ENCODE measurements around the gene FPR2.

The FPR2 gene

GRCh38 chr19:51786646-51787494 lies 25.9 kb downstream of the FPR2 start:
- ATAC-seq (no peak), DNase-seq (no peak)
- H3K27ac Mint-ChIP-seq = no peak overlapping the region
- H3K27me3 Mint-ChIP-seq = peaks cover 14% of the 10 kb centered on the region
- no peaks in the 10 kb centered on the region for H3K4me1 Mint-ChIP-seq
- H3K4me3 Mint-ChIP-seq = no peak overlapping the region
- peaks cover 5 to 13% of the 10 kb centered on the region in 2 donors for H3K9me3 Mint-ChIP-seq

- ATAC-seq = no peak
- H3K27ac Mint-ChIP-seq = no peak overlapping the region
- no peak overlapping the region for H3K4me3 Mint-ChIP-seq
- H3K27me3 Mint-ChIP-seq = peaks cover 12% of the 10 kb centered on the region
- no peaks in the 10 kb centered on the region for H3K4me1 Mint-ChIP-seq
- H3K9me3 Mint-ChIP-seq = peaks cover 5 to 13% of the 10 kb centered on the region in 2 donors
- DNase-seq = no peak
These were observed 27.0 kb downstream of the FPR2 start for GRCh38 chr19:51788029-51788428.

- Mint-ChIP-seq H3K27ac (no peak overlapping the region), H3K4me1 (no peaks in the 10 kb centered on the region), H3K4me3 (no peak overlapping the region), H3K9me3 (peaks cover 5 to 13% of the 10 kb centered on the region in 2 donors), H3K27me3 (peaks cover 12% of the 10 kb centered on the region)
- no peak for ATAC-seq
- no peak for DNase-seq
These were observed 28.2 kb downstream of the FPR2 start for GRCh38 chr19:51789061-51789795.

- DNase-seq (no peak), ATAC-seq (no peak)
- H3K27ac Mint-ChIP-seq = no peak overlapping the region
- H3K27me3 Mint-ChIP-seq = peaks cover 23% of the 10 kb centered on the region
- no peak overlapping the region for H3K4me3 Mint-ChIP-seq
- H3K4me1 Mint-ChIP-seq = no peaks in the 10 kb centered on the region
- peaks cover 16 to 23% of the 10 kb centered on the region in 2 donors for H3K9me3 Mint-ChIP-seq
These were observed 32.0 kb downstream of the FPR2 start for GRCh38 chr19:51792932-51793331.

- Mint-ChIP-seq H3K4me1 (no peaks in the 10 kb centered on the region), H3K27ac (no peak overlapping the region), H3K27me3 (peaks cover 23% of the 10 kb centered on the region), H3K9me3 (peaks cover 20 to 23% of the 10 kb centered on the region in 2 donors), H3K4me3 (no peak overlapping the region)
- DNase-seq (no peak), ATAC-seq (no peak)
These were observed 33.0 kb downstream of the FPR2 start for GRCh38 chr19:51793994-51794393.

GRCh38 chr19:51794885-51795490 lies 34.0 kb downstream of the FPR2 start, which contains the start of gene FPR3:
Gene FPR3 (plus strand): TSS chr19:51795157. CDS start chr19:51823749, 28,592 bp downstream.
- H3K27me3 Mint-ChIP-seq = peaks cover 29% of the 10 kb centered on the region
- peaks cover 22 to 25% of the 10 kb centered on the region in 2 donors for H3K9me3 Mint-ChIP-seq
- DNase-seq (no peak), ATAC-seq (no peak)
- H3K27ac Mint-ChIP-seq = peak within 1 kb of the TSS in 1 of 2 donors; percentile 0
- no peak within 1 kb of the TSS for H3K4me3 Mint-ChIP-seq
- H3K4me1 Mint-ChIP-seq = no peaks in the 10 kb centered on the region

- Mint-ChIP-seq H3K4me1 (no peaks in the 10 kb centered on the region), H3K27me3 (peaks cover 27% of the 10 kb centered on the region), H3K27ac (no peak overlapping the region), H3K4me3 (no peak overlapping the region), H3K9me3 (peaks cover 27 to 29% of the 10 kb centered on the region in 2 donors)
- ATAC-seq (no peak), DNase-seq (no peak)
These were observed 35.3 kb downstream of the FPR2 start for GRCh38 chr19:51796195-51796679.

GRCh38 chr19:51797480-51797879 lies 36.5 kb downstream of the FPR2 start:
- Mint-ChIP-seq H3K27ac (no peak overlapping the region), H3K9me3 (peaks cover 27 to 29% of the 10 kb centered on the region in 2 donors), H3K4me1 (no peaks in the 10 kb centered on the region), H3K27me3 (peaks cover 21% of the 10 kb centered on the region), H3K4me3 (no peak overlapping the region)
- no peak for DNase-seq
- no peak for ATAC-seq

- Mint-ChIP-seq H3K9me3 (peaks cover 29% of the 10 kb centered on the region in 2 donors), H3K4me1 (no peaks in the 10 kb centered on the region), H3K27ac (no peak overlapping the region), H3K27me3 (peaks cover 21% of the 10 kb centered on the region), H3K4me3 (no peak overlapping the region)
- no peak for DNase-seq
- no peak for ATAC-seq
These were observed 37.1 kb downstream of the FPR2 start for GRCh38 chr19:51798062-51798461.

- H3K27ac Mint-ChIP-seq = no peak overlapping the region
- peaks cover 33 to 37% of the 10 kb centered on the region in 2 donors for H3K9me3 Mint-ChIP-seq
- no peak overlapping the region for H3K4me3 Mint-ChIP-seq
- H3K27me3 Mint-ChIP-seq = peaks cover 21% of the 10 kb centered on the region
- ATAC-seq = no peak
- H3K4me1 Mint-ChIP-seq = no peaks in the 10 kb centered on the region
- DNase-seq = no peak
These were observed 38.2 kb downstream of the FPR2 start for GRCh38 chr19:51799034-51799773.

- no peak for DNase-seq
- Mint-ChIP-seq H3K9me3 (peaks cover 33 to 44% of the 10 kb centered on the region in 2 donors), H3K27me3 (peaks cover 21% of the 10 kb centered on the region), H3K4me1 (no peaks in the 10 kb centered on the region), H3K4me3 (no peak overlapping the region), H3K27ac (no peak overlapping the region)
- no peak for ATAC-seq
These were observed 38.9 kb downstream of the FPR2 start for GRCh38 chr19:51799774-51800472.

GRCh38 chr19:51800473-51801244 lies 39.7 kb downstream of the FPR2 start:
- ATAC-seq (no peak), DNase-seq (no peak)
- Mint-ChIP-seq H3K27me3 (peaks cover 20% of the 10 kb centered on the region), H3K4me3 (no peak overlapping the region), H3K9me3 (peaks cover 33 to 43% of the 10 kb centered on the region in 2 donors), H3K4me1 (no peaks in the 10 kb centered on the region), H3K27ac (no peak overlapping the region)

GRCh38 chr19:51802775-51803174 lies 41.8 kb downstream of the FPR2 start:
- no peak for DNase-seq
- H3K4me1 Mint-ChIP-seq = no peaks in the 10 kb centered on the region
- H3K27me3 Mint-ChIP-seq = peaks cover 10% of the 10 kb centered on the region
- peaks cover 18 to 40% of the 10 kb centered on the region in 2 donors for H3K9me3 Mint-ChIP-seq
- no peak overlapping the region for H3K4me3 Mint-ChIP-seq
- ATAC-seq = no peak
- no peak overlapping the region for H3K27ac Mint-ChIP-seq

GRCh38 chr19:51803519-51803918 lies 42.5 kb downstream of the FPR2 start:
- no peak overlapping the region for H3K4me3 Mint-ChIP-seq
- ATAC-seq (no peak), DNase-seq (no peak)
- peaks cover 11 to 41% of the 10 kb centered on the region in 2 donors for H3K9me3 Mint-ChIP-seq
- no peaks in the 10 kb centered on the region for H3K4me1 Mint-ChIP-seq
- H3K27me3 Mint-ChIP-seq = peaks cover 10% of the 10 kb centered on the region
- no peak overlapping the region for H3K27ac Mint-ChIP-seq

Data from stimulated activated naive CD8-positive, alpha-beta T cell treated with anti-CD3 and anti-CD28 coated beads, Interleukin-15, amount 100 ng/mL, for 72 hours (primary cell).